ENCODE measurements around the gene DGUOK. TPM values are rescaled to one million over a fixed set of nuclear protein-coding genes. Genes with fewer than 3 reads are reported as not detected.

Gene DGUOK
- total RNA-seq, 1 donor from 2014 or later: 79.7 TPM

DNA sequence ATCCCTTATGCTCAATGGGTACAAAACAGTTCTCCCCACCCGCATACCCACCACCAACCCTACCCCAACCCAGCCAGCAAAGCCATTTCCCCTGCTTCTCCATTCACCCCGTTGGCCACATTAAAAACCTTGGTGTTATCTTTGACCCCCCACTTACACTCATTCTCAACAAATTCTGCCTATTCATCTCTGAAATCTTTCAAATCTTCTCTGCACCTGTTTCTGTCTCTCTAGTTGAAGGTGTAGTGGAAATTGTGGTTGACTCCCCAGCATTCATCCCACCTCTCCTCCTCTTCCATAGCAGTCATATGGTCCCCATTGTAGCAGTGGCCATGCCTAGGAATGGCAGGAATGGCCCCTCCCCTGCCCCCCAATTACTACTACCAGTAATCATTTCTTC lies 37.5 kb downstream of the DGUOK start:
- no peak overlapping the region for H3K4me3 ChIP-seq
- TF ChIP-seq, protein P1, sequence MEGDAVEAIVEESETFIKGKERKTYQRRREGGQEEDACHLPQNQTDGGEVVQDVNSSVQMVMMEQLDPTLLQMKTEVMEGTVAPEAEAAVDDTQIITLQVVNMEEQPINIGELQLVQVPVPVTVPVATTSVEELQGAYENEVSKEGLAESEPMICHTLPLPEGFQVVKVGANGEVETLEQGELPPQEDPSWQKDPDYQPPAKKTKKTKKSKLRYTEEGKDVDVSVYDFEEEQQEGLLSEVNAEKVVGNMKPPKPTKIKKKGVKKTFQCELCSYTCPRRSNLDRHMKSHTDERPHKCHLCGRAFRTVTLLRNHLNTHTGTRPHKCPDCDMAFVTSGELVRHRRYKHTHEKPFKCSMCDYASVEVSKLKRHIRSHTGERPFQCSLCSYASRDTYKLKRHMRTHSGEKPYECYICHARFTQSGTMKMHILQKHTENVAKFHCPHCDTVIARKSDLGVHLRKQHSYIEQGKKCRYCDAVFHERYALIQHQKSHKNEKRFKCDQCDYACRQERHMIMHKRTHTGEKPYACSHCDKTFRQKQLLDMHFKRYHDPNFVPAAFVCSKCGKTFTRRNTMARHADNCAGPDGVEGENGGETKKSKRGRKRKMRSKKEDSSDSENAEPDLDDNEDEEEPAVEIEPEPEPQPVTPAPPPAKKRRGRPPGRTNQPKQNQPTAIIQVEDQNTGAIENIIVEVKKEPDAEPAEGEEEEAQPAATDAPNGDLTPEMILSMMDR (IDR thresholded peaks at IDR 0.05): no peak
- peaks cover 8 to 20% of the 10 kb centered on the region in 2 donors for H3K36me3 ChIP-seq
- no peaks in the 10 kb centered on the region for H3K9me3 ChIP-seq
- DNase-seq (ENCODE audit: low spot score in 2 of 2): no peak
- H3K4me1 ChIP-seq: no peaks in the 10 kb centered on the region
- no peak overlapping the region for H3K27ac ChIP-seq
- intact Hi-C loops (cut with DNase I): no loop called here
- no peaks in the 10 kb centered on the region for H3K27me3 ChIP-seq

- Histone ChIP-seq H3K4me1 (no peaks in the 10 kb centered on the region), H3K27me3 (no peaks in the 10 kb centered on the region), H3K27ac (no peak overlapping the region), H3K9me3 (no peaks in the 10 kb centered on the region), H3K36me3 (peaks cover 0 to 11% of the 10 kb centered on the region in 2 donors), H3K4me3 (no peak overlapping the region)
- no peak for DNase-seq (ENCODE audit: low spot score in 2 of 2)
- intact Hi-C loops (cut with DNase I): no loop called here
- TF ChIP-seq, protein P1 (IDR thresholded peaks at IDR 0.05): no peak
Observed at GRCh38 chr2:73965053-73965452, 38.4 kb downstream of the DGUOK start.

DNA sequence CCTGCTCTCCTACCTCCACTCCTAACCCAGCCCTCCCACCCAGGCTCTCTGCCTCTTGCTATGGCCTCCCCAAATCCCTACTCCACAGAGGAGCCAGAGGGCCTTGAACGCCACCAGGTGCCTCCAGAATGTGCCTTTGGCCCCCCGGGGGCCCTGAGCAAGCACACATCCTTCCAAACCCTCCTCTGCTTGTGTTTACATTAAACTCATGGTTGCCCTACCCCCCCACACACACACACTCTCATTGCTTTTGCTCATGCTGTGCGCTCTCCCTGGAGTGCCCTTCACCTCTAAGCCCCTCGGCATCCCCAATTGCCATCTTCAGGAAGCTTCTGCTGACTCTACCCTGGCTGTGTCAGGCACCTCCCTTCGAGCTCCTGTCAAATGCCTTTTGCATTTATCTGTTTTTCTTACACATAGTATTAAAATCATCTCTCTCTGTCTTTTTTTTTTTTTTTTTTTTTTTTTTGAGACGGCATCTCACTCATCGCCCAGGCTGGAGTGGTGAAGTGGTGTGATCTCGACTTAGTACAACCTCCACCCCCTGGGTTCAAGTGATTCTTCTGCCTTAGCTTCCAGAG lies 41.8 kb downstream of the DGUOK start:
- TF ChIP-seq, protein P1 (IDR thresholded peaks at IDR 0.05): no peak

DNA sequence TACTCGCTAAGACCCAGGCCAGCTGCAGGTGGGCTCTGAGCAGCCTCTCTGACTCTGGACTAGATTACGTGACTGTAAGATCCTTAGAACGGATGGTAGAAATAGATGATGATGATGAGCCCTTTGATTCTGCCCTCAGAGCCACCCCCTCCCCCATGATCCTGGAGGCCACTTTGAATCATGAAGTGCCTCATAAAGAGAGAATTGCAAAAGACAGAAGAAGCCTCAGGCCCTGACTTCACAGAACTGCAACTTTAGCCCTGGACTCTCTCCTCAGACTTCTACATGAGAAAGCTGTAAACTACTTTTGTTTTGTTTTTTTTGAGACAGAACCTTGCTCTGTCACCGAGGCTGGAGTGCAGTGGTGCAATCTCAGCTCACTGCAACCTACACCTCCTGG lies 42.7 kb downstream of the DGUOK start:
- Histone ChIP-seq H3K4me3 (no peak overlapping the region), H3K27ac (no peak overlapping the region), H3K9me3 (no peaks in the 10 kb centered on the region), H3K36me3 (no peaks in the 10 kb centered on the region), H3K27me3 (no peaks in the 10 kb centered on the region), H3K4me1 (peaks cover 8 to 15% of the 10 kb centered on the region in 2 donors)
- intact Hi-C loops (cut with DNase I): no loop called here
- no peak for DNase-seq (ENCODE audit: low spot score in 2 of 2)
- TF ChIP-seq, protein P1 (IDR thresholded peaks at IDR 0.05): no peak

More for the DNA sequence above, 41.8 kb downstream of the DGUOK start:
- Histone ChIP-seq H3K27ac (no peak overlapping the region), H3K9me3 (no peaks in the 10 kb centered on the region), H3K27me3 (no peaks in the 10 kb centered on the region), H3K36me3 (no peaks in the 10 kb centered on the region), H3K4me1 (peaks cover 8 to 15% of the 10 kb centered on the region in 2 donors), H3K4me3 (no peak overlapping the region)
- intact Hi-C loops (cut with DNase I): no loop called here
- DNase-seq (ENCODE audit: low spot score in 2 of 2): no peak

DNA sequence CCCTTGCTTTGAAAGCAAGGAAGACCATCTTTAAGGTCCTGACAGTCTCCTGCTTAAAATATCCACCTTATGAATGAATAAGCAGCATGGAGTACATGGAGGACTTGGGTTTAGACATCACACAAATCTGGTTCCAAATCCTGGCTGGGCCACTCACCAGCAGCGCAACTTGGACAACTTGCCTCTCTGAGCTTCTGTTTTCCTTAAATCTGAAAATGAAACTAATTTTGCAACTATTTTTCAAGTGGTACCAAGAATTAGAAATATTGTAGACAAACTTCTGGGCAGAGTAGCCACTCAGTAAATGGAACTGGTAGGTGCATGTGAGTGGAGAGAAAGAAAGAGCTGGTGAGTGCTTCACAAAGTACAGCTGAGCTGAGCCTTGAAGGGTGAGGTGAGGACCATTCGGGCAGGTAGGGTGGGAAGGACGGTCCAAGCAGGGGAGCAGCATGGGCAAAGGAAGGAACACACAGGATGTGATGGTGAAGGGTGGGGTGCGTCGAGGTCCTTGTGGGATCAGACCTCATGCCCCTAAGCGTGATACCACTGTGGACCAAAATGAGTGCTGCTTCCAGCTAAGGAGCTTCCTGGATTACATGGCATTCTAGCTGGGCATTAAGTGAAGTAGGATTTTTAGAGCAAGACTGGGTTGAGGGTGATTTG lies 43.6 kb downstream of the DGUOK start:
- Histone ChIP-seq H3K9me3 (no peaks in the 10 kb centered on the region), H3K27me3 (no peaks in the 10 kb centered on the region), H3K4me1 (peaks cover 8 to 15% of the 10 kb centered on the region in 2 donors), H3K36me3 (no peaks in the 10 kb centered on the region), H3K27ac (peak overlapping the region; percentile 52 to 58), H3K4me3 (no peak overlapping the region)
- intact Hi-C loops (cut with DNase I): no loop called here
- TF ChIP-seq, protein P1 (IDR thresholded peaks at IDR 0.05): no peak
- DNase-seq (ENCODE audit: low spot score in 2 of 2): no peak
